Lower leg skin (tissue), 4 donors: ENCODE data around the gene SPATA9. TPM values are rescaled to one million over a fixed set of nuclear protein-coding genes. Genes with fewer than 3 reads are reported as not detected.

Experiments used
- DNase-seq, 2 donors: peaks; one replicate each; pipeline ENCODE4 v3.0.0-alpha.2; 2019; ENCODE audit warnings: low spot score in 2 of 2
- H3K4me3 ChIP-seq: fragments of 200-600 bp; sonication (generic); 2 replicates; pipeline ENCODE4 v1.5.1; 2017; ENCODE audit warnings: mild to moderate bottlenecking, low read depth; ENCODE audit not compliant: poor library complexity, severe bottlenecking
- CTCF ChIP-seq, 3 donors: fragments of 450-650 bp; IDR thresholded peaks; one replicate each; pipeline ENCODE4 v1.5.1; 2016; ENCODE audit warnings: antibody characterized with exemption in 3 of 3, mild to moderate bottlenecking in 3 of 3, moderate library complexity in 2 of 3
- POLR2A ChIP-seq, 2 donors: fragments of 450-650 bp; IDR thresholded peaks; one replicate each; pipeline ENCODE4 v1.6.1; 2016 to 2017; ENCODE audit warnings: antibody characterized with exemption in 2 of 2, mild to moderate bottlenecking in 1 of 2, moderate library complexity in 1 of 2
- WGBS, 2 donors: methylation state at CpG; one replicate each; pipeline ENCODE4 v1.1.5; 2018; 5-methylcytosine and 5-hydroxymethylcytosine counted together
- intact Hi-C: fragments of 100-400 bp; cut with DNase I; formaldehyde crosslinking; loops from one replicate; pipeline ENCODE4 v1.15.0; 2023; ENCODE audit warnings: low total_unique reads
- total RNA-seq, 4 donors: library from RNA; depleted of rRNA; stranded (reverse); fragments of >200 nt; gene quantifications; one replicate each; pipeline ENCODE4 v1.1.0, GENCODE V29; 2016

SPATA9 gene
- total RNA-seq, 4 donors from 2014 or later, result 0.99 TPM; not detected in 3

GRCh38 chr5:95725071-95725820 is 42.5 kb upstream of the SPATA9 start:
- intact Hi-C loops, result no loop called here
- no peak overlapping the region for H3K4me3 ChIP-seq
- DNase-seq, result no peak
- TF ChIP-seq CTCF (IDR thresholded peaks at IDR 0.05) (no peak), POLR2A (IDR thresholded peaks at IDR 0.05) (no peak)
- WGBS, 2 donors, result 78 to 80% methylated on average over 5 of the region's 5 CpGs

- TF ChIP-seq POLR2A (IDR thresholded peaks at IDR 0.05) (no peak), CTCF (IDR thresholded peaks at IDR 0.05) (no peak)
- no peak for DNase-seq
- intact Hi-C loops, result no loop called here
- 65 to 77% methylated on average over 5 of the region's 5 CpGs for WGBS, 2 donors
- H3K4me3 ChIP-seq, result no peak overlapping the region
Measured at GRCh38 chr5:95723632-95724369, 41.0 kb upstream of the SPATA9 start.

- DNase-seq, result no peak
- WGBS, 2 donors, result 57 to 59% methylated on average over 1 of the region's 1 CpG
- TF ChIP-seq POLR2A (IDR thresholded peaks at IDR 0.05), result no peak
- TF ChIP-seq CTCF (IDR thresholded peaks at IDR 0.05), result no peak
- intact Hi-C loops, result no loop called here
- H3K4me3 ChIP-seq, result no peak overlapping the region
Measured at GRCh38 chr5:95721582-95722295, 38.9 kb upstream of the SPATA9 start.

GRCh38 chr5:95720094-95720786 is 37.4 kb upstream of the SPATA9 start:
- no peak for DNase-seq
- H3K4me3 ChIP-seq, result no peak overlapping the region
- 62 to 68% methylated on average over 3 of the region's 3 CpGs for WGBS, 2 donors
- TF ChIP-seq CTCF (IDR thresholded peaks at IDR 0.05) (no peak), POLR2A (IDR thresholded peaks at IDR 0.05) (no peak)
- intact Hi-C loops, result no loop called here

GRCh38 chr5:95718738-95719137 is 35.9 kb upstream of the SPATA9 start:
- intact Hi-C loops, result no loop called here
- WGBS, 2 donors, result 94 to 98% methylated on average over 2 of the region's 2 CpGs
- no peak for TF ChIP-seq CTCF (IDR thresholded peaks at IDR 0.05)
- TF ChIP-seq POLR2A (IDR thresholded peaks at IDR 0.05), result no peak
- DNase-seq, result no peak
- H3K4me3 ChIP-seq, result no peak overlapping the region
